AG10803 (cell line): Measurements from ENCODE around the gene EPHB1.
"Not testable (repeated sequence)": the region's sequence is repeated elsewhere in the genome, so short reads cannot be mapped to it uniquely, and the experiment has no call there.

Source experiments
- DNase-seq: peaks from one replicate; pipeline ENCODE4 v3.0.0; 2010; ENCODE audit warnings: low read depth
- H3K4me3 ChIP-seq: 2 replicates; pipeline ENCODE4 v1.5.1; 2011; ENCODE audit warnings: mild to moderate bottlenecking, low read length, control low read depth
- CTCF ChIP-seq: conservative IDR thresholded peaks from 2 replicates; pipeline ENCODE4 v1.5.1; 2011; ENCODE audit warnings: mild to moderate bottlenecking, low read length, control low read depth, inconsistent platforms

The EPHB1 gene

DNA sequence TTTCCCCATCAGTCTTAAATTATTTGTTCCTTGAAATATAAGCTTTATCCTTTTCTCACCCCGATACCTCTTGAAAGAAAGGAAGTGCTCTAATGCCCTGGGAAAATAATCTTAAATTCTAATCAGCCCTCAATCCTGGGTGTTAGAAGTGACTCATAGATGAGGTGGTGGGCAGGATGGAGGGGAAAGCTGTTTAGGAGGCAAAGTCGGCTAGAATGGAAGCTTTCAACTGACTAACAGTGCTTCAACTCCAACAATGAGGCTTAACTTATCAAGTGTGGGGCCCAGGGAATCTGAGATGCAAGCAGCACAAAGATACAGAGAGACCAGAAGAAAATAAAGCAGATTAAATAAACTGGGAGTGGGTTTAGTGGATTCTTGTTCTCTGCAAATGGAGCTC lies 175.8 kb downstream of the EPHB1 start:
- H3K4me3 ChIP-seq, result no peak overlapping the region
- no peak for TF ChIP-seq CTCF
- no peak for DNase-seq

DNA sequence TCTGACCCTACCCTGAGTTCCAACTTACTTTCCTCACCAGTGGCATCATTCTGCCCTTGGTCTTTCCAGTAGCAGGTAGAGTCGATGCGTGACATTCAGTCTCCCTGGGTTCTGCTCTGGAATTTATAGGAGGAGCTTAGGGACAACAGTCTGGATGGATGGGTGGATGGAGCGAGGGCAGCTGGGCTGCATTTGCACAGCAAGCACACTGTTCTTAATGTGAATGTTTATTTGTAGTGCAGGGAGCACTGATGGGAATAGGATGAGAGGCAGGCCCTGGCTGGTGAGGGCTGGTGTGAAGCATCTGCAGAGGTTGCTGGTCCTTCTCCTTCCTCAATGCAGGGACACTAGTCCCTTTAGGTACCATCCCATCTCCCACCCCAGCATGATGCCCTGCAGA lies 176.2 kb downstream of the EPHB1 start:
- no peak for DNase-seq
- no peak overlapping the region for H3K4me3 ChIP-seq
- no peak for TF ChIP-seq CTCF

DNA sequence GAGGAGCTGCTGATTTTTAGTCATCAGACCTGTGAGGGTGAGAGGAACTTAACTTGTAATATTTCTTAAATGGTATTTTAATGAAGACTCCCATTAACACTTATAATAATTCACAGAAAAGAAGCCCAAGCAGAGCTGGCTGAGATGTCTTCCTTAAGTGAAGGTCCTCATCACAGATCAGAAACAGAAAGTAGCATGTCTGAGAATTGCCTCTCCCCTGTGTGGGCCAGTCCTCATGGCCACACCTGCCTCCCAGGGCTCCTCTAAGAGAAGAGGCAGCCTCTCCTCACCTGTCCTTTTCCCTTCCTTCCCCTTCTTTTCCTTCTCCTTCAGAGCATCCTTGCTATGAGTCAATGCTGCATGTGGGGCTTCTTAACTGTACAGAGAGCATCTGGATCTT lies 176.8 kb downstream of the EPHB1 start:
- not testable (repeated sequence) for H3K4me3 ChIP-seq, DNase-seq

DNA sequence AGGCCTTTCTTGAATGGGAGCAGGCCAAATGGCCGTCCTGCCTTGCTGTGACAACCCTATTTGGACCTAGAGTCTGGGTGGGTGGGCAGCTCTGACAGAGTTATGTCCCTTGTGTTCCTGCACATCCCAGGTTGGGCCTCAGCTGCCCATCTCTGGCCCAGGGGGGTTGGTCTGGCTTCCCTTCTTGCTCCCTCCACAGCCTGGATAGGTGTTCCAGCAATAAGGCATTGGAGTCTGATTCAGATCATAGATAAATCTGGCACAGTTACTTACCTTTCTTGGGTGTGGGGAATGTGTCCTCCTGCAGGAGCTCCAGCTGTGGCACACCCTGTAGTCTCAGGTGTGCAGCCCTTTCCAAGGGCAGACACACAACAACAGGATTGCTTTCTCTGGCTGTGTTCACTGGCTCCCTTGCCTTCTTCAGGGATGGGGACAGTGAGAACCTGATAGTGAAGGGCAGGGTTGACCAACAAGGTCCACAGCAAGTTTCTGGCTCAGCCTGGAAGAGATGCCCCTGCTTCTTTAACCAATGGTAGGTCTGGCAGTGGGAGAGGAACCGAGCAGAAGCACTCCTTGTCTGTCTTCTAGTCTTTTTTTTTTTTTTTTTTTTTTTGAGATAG lies 177.9 kb downstream of the EPHB1 start:
- TF ChIP-seq CTCF, result no peak
- DNase-seq, result no peak
- H3K4me3 ChIP-seq, result no peak overlapping the region

GRCh38 chr3:134974624-134975023 lies 179.6 kb downstream of the EPHB1 start:
- TF ChIP-seq CTCF, result no peak
- no peak overlapping the region for H3K4me3 ChIP-seq
- DNase-seq, result no peak

GRCh38 chr3:134976948-134977347 lies 181.9 kb downstream of the EPHB1 start:
- H3K4me3 ChIP-seq, result no peak overlapping the region
- no peak for DNase-seq
- TF ChIP-seq CTCF, result no peak

GRCh38 chr3:134978658-134979057 lies 183.6 kb downstream of the EPHB1 start:
- no peak overlapping the region for H3K4me3 ChIP-seq
- no peak for TF ChIP-seq CTCF
- DNase-seq, result no peak
